ENCODE measurements around the gene RBM12.

RBM12 gene

GRCh38 chr20:35669681-35670080 is 5.0 kb upstream of the RBM12 start:
- no peak for TF ChIP-seq CTCF (IDR thresholded peaks at IDR 0.05; ENCODE audit: insufficient read depth, low read depth, low read length, missing control alignments)
- no peak overlapping the region for H3K4me3 ChIP-seq (ENCODE audit: low read depth, low read length)
- no peak for DNase-seq (ENCODE audit: low read depth)

GRCh38 chr20:35669221-35669620 is 4.5 kb upstream of the RBM12 start:
- no peak for DNase-seq (ENCODE audit: low read depth)
- H3K4me3 ChIP-seq (ENCODE audit: low read depth, low read length): no peak overlapping the region
- TF ChIP-seq CTCF (IDR thresholded peaks at IDR 0.05; ENCODE audit: insufficient read depth, low read depth, low read length, missing control alignments): no peak

GRCh38 chr20:35665949-35666288 is 1.2 kb upstream of the RBM12 start:
- no peak for TF ChIP-seq CTCF (IDR thresholded peaks at IDR 0.05; ENCODE audit: insufficient read depth, low read depth, low read length, missing control alignments)
- DNase-seq (ENCODE audit: low read depth): no peak
- no peak overlapping the region for H3K4me3 ChIP-seq (ENCODE audit: low read depth, low read length)

GRCh38 chr20:35663516-35664465 is 909 bp downstream of the RBM12 start:
- TF ChIP-seq CTCF (IDR thresholded peaks at IDR 0.05; ENCODE audit: insufficient read depth, low read depth, low read length, missing control alignments): no peak
- peak overlapping the region; percentile 91 for H3K4me3 ChIP-seq (ENCODE audit: low read depth, low read length)
- DNase-seq (ENCODE audit: low read depth): peak; percentile 78

- DNase-seq (ENCODE audit: low read depth): peak; percentile 14
- TF ChIP-seq CTCF (IDR thresholded peaks at IDR 0.05; ENCODE audit: insufficient read depth, low read depth, low read length, missing control alignments): no peak
- H3K4me3 ChIP-seq (ENCODE audit: low read depth, low read length): peak overlapping the region; percentile 91
Observed at GRCh38 chr20:35662551-35662950, 2.1 kb downstream of the RBM12 start.

- TF ChIP-seq CTCF (IDR thresholded peaks at IDR 0.05; ENCODE audit: insufficient read depth, low read depth, low read length, missing control alignments): no peak
Observed at GRCh38 chr20:35661908-35662307, 2.8 kb downstream of the RBM12 start.

GRCh38 chr20:35661053-35661452 is 3.6 kb downstream of the RBM12 start:
- no peak for DNase-seq (ENCODE audit: low read depth)
- peak overlapping the region; percentile 91 for H3K4me3 ChIP-seq (ENCODE audit: low read depth, low read length)
- TF ChIP-seq CTCF (IDR thresholded peaks at IDR 0.05; ENCODE audit: insufficient read depth, low read depth, low read length, missing control alignments): no peak

More at GRCh38 chr20:35661908-35662307, 2.8 kb downstream of the RBM12 start:
- peak overlapping the region; percentile 91 for H3K4me3 ChIP-seq (ENCODE audit: low read depth, low read length)
- no peak for DNase-seq (ENCODE audit: low read depth)

All from GM12865 (cell line).